Measurements from ENCODE around the gene AKAP7.

GRCh38 chr6:131257104-131257503 is 121.8 kb downstream of the AKAP7 start:
- TF ChIP-seq CTCF (IDR thresholded peaks at IDR 0.05): no peak
- no peak for TF ChIP-seq EZH2 (IDR thresholded peaks at IDR 0.05)
- TF ChIP-seq EZH2phosphoT487 (IDR thresholded peaks at IDR 0.05): no peak
